ENCODE results near the gene CHRNA4.

CHRNA4 gene

GRCh38 chr20:63376283-63377250 lies 15.4 kb upstream of the CHRNA4 start:
- DNase-seq = no peak

- no peak for DNase-seq
These were observed 14.3 kb upstream of the CHRNA4 start for GRCh38 chr20:63375438-63375837.

GRCh38 chr20:63374504-63374903 lies 13.4 kb upstream of the CHRNA4 start:
- DNase-seq = no peak

GRCh38 chr20:63373996-63374395 lies 12.8 kb upstream of the CHRNA4 start:
- DNase-seq = no peak

GRCh38 chr20:63372971-63373885 lies 12.1 kb upstream of the CHRNA4 start:
- DNase-seq = no peak

GRCh38 chr20:63371291-63371865 lies 10.2 kb upstream of the CHRNA4 start:
- no peak for DNase-seq

- peak; percentile 59 for DNase-seq
These were observed 9.6 kb upstream of the CHRNA4 start for GRCh38 chr20:63370618-63371187.

GRCh38 chr20:63369724-63370617 lies 8.8 kb upstream of the CHRNA4 start:
- DNase-seq = no peak

- DNase-seq = no peak
These were observed 7.9 kb upstream of the CHRNA4 start for GRCh38 chr20:63369024-63369530.

- no peak for DNase-seq
These were observed 7.0 kb upstream of the CHRNA4 start for GRCh38 chr20:63368151-63368550.

- DNase-seq = no peak
These were observed 6.4 kb upstream of the CHRNA4 start for GRCh38 chr20:63367446-63368055.

GRCh38 chr20:63366390-63367365 lies 5.5 kb upstream of the CHRNA4 start:
- DNase-seq = no peak

- no peak for DNase-seq
These were observed 4.6 kb upstream of the CHRNA4 start for GRCh38 chr20:63365601-63366389.

GRCh38 chr20:63364801-63365585 lies 3.8 kb upstream of the CHRNA4 start:
- no peak for DNase-seq

GRCh38 chr20:63363981-63364561 lies 2.9 kb upstream of the CHRNA4 start:
- DNase-seq = peak; percentile 29

- DNase-seq = no peak
These were observed 2.1 kb upstream of the CHRNA4 start for GRCh38 chr20:63363013-63363957.

Data from NCI-H1694 treated with DMSO at 0.1 percent for 48 hours (cell line).